ENCODE measurements around the gene HBQ1. TPM values are rescaled to one million over a fixed set of nuclear protein-coding genes. Genes with fewer than 3 reads are reported as not detected.

Gene HBQ1
- total RNA-seq, 1 experiment from 2014 or later = not detected

GRCh38 chr16:212999-213398 is 32.7 kb downstream of the HBQ1 start:
- Histone ChIP-seq H3K9ac (ENCODE audit: low read length) (no peak overlapping the region), H3K4me3 (ENCODE audit: low read length) (no peak overlapping the region), H3K27me3 (ENCODE audit: low read length) (no peaks in the 10 kb centered on the region), H3K9me3 (ENCODE audit: low read length) (no peaks in the 10 kb centered on the region), H3K4me1 (ENCODE audit: insufficient read depth, low read length) (no peaks in the 10 kb centered on the region), H4K20me1 (ENCODE audit: low read length) (0 out of 2 replicates have a peak, but pooled peaks cover 2% of the 10 kb centered on the region), H3K4me2 (ENCODE audit: low read length) (no peak overlapping the region), H3K9me2 (replicated peaks; ENCODE audit: low read length) (no peaks in the 10 kb centered on the region), H2AFZ (ENCODE audit: low read length) (no peak overlapping the region), H3K27ac (ENCODE audit: low read length) (no peak overlapping the region), H3K79me2 (ENCODE audit: low read length) (peaks cover 38% of the 10 kb centered on the region), H3K36me3 (ENCODE audit: low read depth, low read length) (peaks cover 15% of the 10 kb centered on the region), H3F3A (ENCODE audit: low read length, unreplicated experiment) (no peaks in the 10 kb centered on the region)
- POLR2A ChIA-PET (ENCODE audit: unreplicated experiment) = no interaction called here
- BruUV-seq (replicated peaks) = no TSS peak
- CTCF ChIA-PET = no interaction called here
- ATAC-seq = no peak
- intact Hi-C loops (cut with micrococcal nuclease) = no loop called here
- TF ChIP-seq EZH2phosphoT487 (IDR thresholded peaks at IDR 0.05; ENCODE audit: borderline replicate concordance, low read length) = no peak
- TF ChIP-seq EZH2 (IDR thresholded peaks at IDR 0.05; ENCODE audit: low read length, unreplicated experiment) = no peak
- TF ChIP-seq CTCF (conservative IDR thresholded peaks at IDR 0.05; ENCODE audit: low read depth, low read length) = no peak
- DNase-seq = no peak

- Histone ChIP-seq H3K27me3 (ENCODE audit: low read length) (no peaks in the 10 kb centered on the region), H3F3A (ENCODE audit: low read length, unreplicated experiment) (no peaks in the 10 kb centered on the region), H3K9me2 (replicated peaks; ENCODE audit: low read length) (no peaks in the 10 kb centered on the region), H3K36me3 (ENCODE audit: low read depth, low read length) (peaks cover 18% of the 10 kb centered on the region; the same call in 1 of the 2 replicates), H3K27ac (ENCODE audit: low read length) (no peak overlapping the region), H3K9me3 (ENCODE audit: low read length) (no peaks in the 10 kb centered on the region), H3K9ac (ENCODE audit: low read length) (no peak overlapping the region), H3K4me2 (ENCODE audit: low read length) (no peak overlapping the region), H3K79me2 (ENCODE audit: low read length) (peaks cover 50% of the 10 kb centered on the region), H2AFZ (ENCODE audit: low read length) (no peak overlapping the region), H3K4me1 (ENCODE audit: insufficient read depth, low read length) (no peaks in the 10 kb centered on the region), H4K20me1 (ENCODE audit: low read length) (no peaks in the 10 kb centered on the region), H3K4me3 (ENCODE audit: low read length) (no peak overlapping the region)
- TF ChIP-seq EZH2phosphoT487 (IDR thresholded peaks at IDR 0.05; ENCODE audit: borderline replicate concordance, low read length) (no peak), EZH2 (IDR thresholded peaks at IDR 0.05; ENCODE audit: low read length, unreplicated experiment) (no peak), CTCF (conservative IDR thresholded peaks at IDR 0.05; ENCODE audit: low read depth, low read length) (no peak)
- no peak for ATAC-seq
- intact Hi-C loops (cut with micrococcal nuclease) = no loop called here
- DNase-seq = no peak
- ChIA-PET POLR2A (ENCODE audit: unreplicated experiment) (no interaction called here), CTCF (no interaction called here)
- no TSS peak for BruUV-seq (replicated peaks)
Observed at GRCh38 chr16:220021-220420, 39.8 kb downstream of the HBQ1 start.

- Histone ChIP-seq H3K4me1 (ENCODE audit: insufficient read depth, low read length) (peaks cover 25% of the 10 kb centered on the region), H3K9me3 (ENCODE audit: low read length) (no peaks in the 10 kb centered on the region), H3K27me3 (ENCODE audit: low read length) (no peaks in the 10 kb centered on the region), H3K9me2 (replicated peaks; ENCODE audit: low read length) (no peaks in the 10 kb centered on the region), H3K4me2 (ENCODE audit: low read length) (peak overlapping the region; percentile 91), H3K9ac (ENCODE audit: low read length) (peak overlapping the region; percentile 96), H3K36me3 (ENCODE audit: low read depth, low read length) (peaks cover 25% of the 10 kb centered on the region), H3F3A (ENCODE audit: low read length, unreplicated experiment) (no peaks in the 10 kb centered on the region), H3K27ac (ENCODE audit: low read length) (peak overlapping the region; percentile 59), H4K20me1 (ENCODE audit: low read length) (peaks cover 28% of the 10 kb centered on the region), H3K4me3 (ENCODE audit: low read length) (peak overlapping the region; percentile 99), H2AFZ (ENCODE audit: low read length) (peak overlapping the region; percentile 86; the same call in 1 of the 2 replicates), H3K79me2 (ENCODE audit: low read length) (peaks cover 47% of the 10 kb centered on the region)
- ATAC-seq (peak; percentile 35), DNase-seq (peak; percentile 5)
- TF ChIP-seq EZH2phosphoT487 (IDR thresholded peaks at IDR 0.05; ENCODE audit: borderline replicate concordance, low read length) = no peak
- CTCF ChIA-PET = interaction anchor here (0.5 to 0.9 kb wide), 3 partner anchors 34 to 134 kb away, joined by 3 read pairs; no protein-coding TSS in a partner anchor
- intact Hi-C loops (cut with micrococcal nuclease) = no loop called here
- TSS peak; percentile 40 for BruUV-seq (replicated peaks)
- POLR2A ChIA-PET (ENCODE audit: unreplicated experiment) = no interaction called here
Observed at GRCh38 chr16:228151-228851, 48.0 kb downstream of the HBQ1 start.
